Keratinocyte (primary cell): ENCODE measurements around the gene MMEL1. TPM values are rescaled to one million over a fixed set of nuclear protein-coding genes. Genes with fewer than 3 reads are reported as not detected.

Experiments used
- DNase-seq: peaks from one replicate; pipeline ENCODE4 v3.0.0-alpha.2; 2011; ENCODE audit warnings: low read depth, missing footprints, low spot score
- FAIRE-seq: peaks from 2 replicates; lab custom pipeline; 2011; peaks lifted over from hg19 to GRCh38; lab: Jason Lieb, UNC
- H2AFZ ChIP-seq: 2 replicates; pipeline ENCODE4 v1.6.0; 2012; ENCODE audit warnings: low read length, control low read depth, inconsistent platforms; ENCODE audit not compliant: control insufficient read depth
- H3K27ac ChIP-seq: 2 replicates; pipeline ENCODE4 v1.5.1; 2011; ENCODE audit warnings: low read length; ENCODE audit not compliant: control insufficient read depth, insufficient read depth
- H3K27me3 ChIP-seq: 3 replicates; pipeline ENCODE4 v1.6.0; 2011; ENCODE audit warnings: low read length; ENCODE audit not compliant: control insufficient read depth, insufficient read depth; ENCODE audit errors: extremely low read depth
- H3K36me3 ChIP-seq, 2 experiments: 2 replicates in 1 of 2; 3 replicates in 1 of 2; pipeline ENCODE4 v1.5.1; 2011; ENCODE audit warnings: low read length in 2 of 2, mild to moderate bottlenecking in 1 of 2; ENCODE audit not compliant: control insufficient read depth in 2 of 2, insufficient read depth in 2 of 2; ENCODE audit errors: extremely low read depth in 1 of 2
- H3K4me1 ChIP-seq: 3 replicates; pipeline ENCODE4 v1.5.1; 2011; ENCODE audit warnings: low read length; ENCODE audit not compliant: control insufficient read depth, insufficient read depth; ENCODE audit errors: extremely low read depth
- H3K4me2 ChIP-seq: 3 replicates; pipeline ENCODE4 v1.6.0; 2011; ENCODE audit warnings: low read depth, low read length; ENCODE audit not compliant: control insufficient read depth, insufficient read depth; ENCODE audit errors: extremely low read depth
- H3K4me3 ChIP-seq, 3 experiments: fragments of 200-600 bp in 1 of 3; sonication (generic) in 1 of 3; 2 replicates in 2 of 3; 3 replicates in 1 of 3; pipeline ENCODE4 v1.5.1; 2011 to 2016; ENCODE audit warnings: low read length in 3 of 3, mild to moderate bottlenecking in 3 of 3, control low read depth in 2 of 3, inconsistent platforms in 1 of 3, low read depth in 1 of 3, mixed read lengths in 1 of 3, mixed run types in 1 of 3, moderate library complexity in 1 of 3; ENCODE audit not compliant: control insufficient read depth in 2 of 3, insufficient read depth in 2 of 3; ENCODE audit errors: extremely low read depth in 1 of 3
- H3K79me2 ChIP-seq: 2 replicates; pipeline ENCODE4 v1.6.0; 2012; ENCODE audit warnings: low read length; ENCODE audit not compliant: control insufficient read depth, insufficient read depth
- H3K9ac ChIP-seq: 3 replicates; pipeline ENCODE4 v1.6.0; 2011; ENCODE audit warnings: low read length; ENCODE audit not compliant: control insufficient read depth, insufficient read depth; ENCODE audit errors: extremely low read depth
- H3K9me1 ChIP-seq: 3 replicates; pipeline ENCODE4 v1.6.0; 2011; ENCODE audit warnings: low read length; ENCODE audit not compliant: control insufficient read depth, insufficient read depth; ENCODE audit errors: extremely low read depth
- H3K9me3 ChIP-seq: 2 replicates; pipeline ENCODE4 v1.5.1; 2012; ENCODE audit warnings: low read depth, low read length; ENCODE audit not compliant: control insufficient read depth
- H4K20me1 ChIP-seq: 3 replicates; pipeline ENCODE4 v1.6.0; 2011; ENCODE audit warnings: low read length; ENCODE audit not compliant: control insufficient read depth, insufficient read depth; ENCODE audit errors: extremely low read depth
- CTCF ChIP-seq, 3 experiments: IDR thresholded peaks in 1 of 3; conservative IDR thresholded peaks in 1 of 3; optimal IDR thresholded peaks in 1 of 3; 2 replicates in 2 of 3; 3 replicates in 1 of 3; pipeline versions ENCODE3 to v1.5.1; 2011; ENCODE audit warnings: low read length in 3 of 3, mild to moderate bottlenecking in 3 of 3, moderate library complexity in 2 of 3, control low read depth in 1 of 3, inconsistent platforms in 1 of 3; ENCODE audit not compliant: insufficient read depth in 2 of 3; ENCODE audit errors: extremely low read depth in 1 of 3
- EZH2 ChIP-seq: IDR thresholded peaks from one replicate; pipeline ENCODE4 v1.6.1; 2012; ENCODE audit warnings: inconsistent platforms, mild to moderate bottlenecking, low read length, moderate library complexity
- dilution Hi-C: fragments of 300-500 bp; cut with MboI; formaldehyde crosslinking; loops from one replicate; pipeline ENCODE4 v1.7.0; 2020; ENCODE audit warnings: low sequenced_read_pairs; ENCODE audit not compliant: extremely low pct_ligation_motif_present
- polyA plus RNA-seq, 5 experiments: library from polyadenylated mRNA; depleted of rRNA in 3 of 5; stranded (reverse) in 3 of 5; stranded (forward) in 1 of 5; unstranded in 1 of 5; fragments of >200 nt; gene quantifications; 1 replicate in 1 of 5; 2 replicates in 3 of 5; 3 replicates in 1 of 5; pipeline versions ENCODE4 v1.2.1 to v1.2.3, GENCODE V29; 2011 to 2012; ENCODE audit warnings: missing spikeins in 2 of 5, low read depth in 1 of 5, low replicate concordance in 1 of 5

Gene MMEL1
- polyA plus RNA-seq, 1 donor (not counting 4 experiments of a cell fraction or from before 2014, with no cell fraction given) = not detected

- no peaks in the 10 kb centered on the region for H3K79me2 ChIP-seq
- no peaks in the 10 kb centered on the region for H3K9me3 ChIP-seq
- H3K27ac ChIP-seq = no peak overlapping the region
- DNase-seq (no peak), FAIRE-seq (no peak)
- peaks cover 6% of the 10 kb centered on the region for H3K27me3 ChIP-seq
- no peaks in the 10 kb centered on the region for H3K9me1 ChIP-seq
- dilution Hi-C loops = no loop called here
- no peaks in the 10 kb centered on the region for H3K4me1 ChIP-seq
- H3K36me3 ChIP-seq = no peaks in the 10 kb centered on the region
- no peak overlapping the region for H3K4me2 ChIP-seq
- H2AFZ ChIP-seq = no peak overlapping the region
- H4K20me1 ChIP-seq = no peaks in the 10 kb centered on the region
- no peak overlapping the region for H3K4me3 ChIP-seq
- TF ChIP-seq EZH2 (no peak), CTCF (optimal IDR thresholded peaks at IDR 0.05 in 1 of 3, IDR thresholded peaks at IDR 0.05 in 1 of 3, conservative IDR thresholded peaks at IDR 0.05 in 1 of 3; ENCODE audit: extremely low read depth in 1 of 3, insufficient read depth in 2 of 3, low read length in 3 of 3) (no peak)
- H3K9ac ChIP-seq = no peak overlapping the region
Measured at GRCh38 chr1:2575801-2576663, 56.8 kb downstream of the MMEL1 start.

DNA sequence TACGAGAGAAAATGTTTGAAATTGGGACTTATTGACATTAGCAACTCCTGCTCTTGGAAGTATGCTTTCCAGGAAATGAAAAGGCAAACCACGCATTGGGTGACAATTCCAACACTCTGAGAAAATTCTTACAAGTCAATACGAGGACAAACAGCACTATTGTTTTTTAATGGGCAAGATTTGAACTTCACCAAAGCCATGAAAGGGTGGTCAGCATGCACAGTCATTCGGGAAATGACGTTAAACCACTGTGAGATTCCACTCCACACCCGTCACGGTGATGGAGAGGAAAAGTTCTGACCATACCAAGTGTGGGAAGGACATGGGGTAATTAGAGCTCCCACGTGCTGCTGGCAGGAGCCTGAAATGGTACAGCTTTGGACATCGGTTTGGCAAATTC is 58.5 kb downstream of the MMEL1 start:
- Histone ChIP-seq H3K36me3 (no peaks in the 10 kb centered on the region), H3K27ac (no peak overlapping the region), H3K9ac (no peak overlapping the region), H2AFZ (no peak overlapping the region), H3K4me3 (no peak overlapping the region), H4K20me1 (no peaks in the 10 kb centered on the region), H3K27me3 (peaks cover 10% of the 10 kb centered on the region), H3K9me3 (no peaks in the 10 kb centered on the region), H3K4me1 (no peaks in the 10 kb centered on the region), H3K79me2 (no peaks in the 10 kb centered on the region), H3K4me2 (no peak overlapping the region), H3K9me1 (no peaks in the 10 kb centered on the region)
- DNase-seq = no peak
- TF ChIP-seq CTCF (optimal IDR thresholded peaks at IDR 0.05 in 1 of 3, IDR thresholded peaks at IDR 0.05 in 1 of 3, conservative IDR thresholded peaks at IDR 0.05 in 1 of 3; ENCODE audit: extremely low read depth in 1 of 3, insufficient read depth in 2 of 3, low read length in 3 of 3) = no peak
- TF ChIP-seq EZH2 = no peak
- dilution Hi-C loops = no loop called here
- no peak for FAIRE-seq
